Prostate gland (tissue), 2 donors: ENCODE data around the gene NRM. TPM values are rescaled to one million over a fixed set of nuclear protein-coding genes. Genes with fewer than 3 reads are reported as not detected.

Experiments
- DNase-seq: peaks from one replicate; pipeline ENCODE4 v3.0.0-alpha.2; 2019; ENCODE audit warnings: low spot score
- H3K27ac ChIP-seq, 2 donors: fragments of 200-600 bp; sonication (generic); 2 replicates each; pipeline ENCODE4 v1.5.1; 2017 to 2019
- H3K27me3 ChIP-seq: fragments of 200-600 bp; sonication (generic); replicated peaks from 2 replicates; pipeline ENCODE4 v1.5.1; 2019; ENCODE audit not compliant: insufficient read depth
- H3K36me3 ChIP-seq, 2 donors: fragments of 200-600 bp; sonication (generic); 1 replicate in 1 of 2; 2 replicates in 1 of 2; pipeline versions ENCODE4 v1.5.1 to v1.8.1; 2017 to 2019
- H3K4me1 ChIP-seq: fragments of 200-600 bp; sonication (generic); replicated peaks from 2 replicates; pipeline ENCODE4 v1.5.1; 2019
- H3K4me3 ChIP-seq, 2 donors: fragments of 200-600 bp; sonication (generic); 2 replicates each; pipeline ENCODE4 v1.5.1; 2017 to 2019
- H3K9me3 ChIP-seq: fragments of 200-600 bp; sonication (generic); 2 replicates; pipeline ENCODE4 v1.5.1; 2017
- CTCF ChIP-seq, 4 experiments: fragments of 200-600 bp in 2 of 4; fragments of 450-650 bp in 2 of 4; sonication (generic) in 2 of 4; IDR thresholded peaks; 1 replicate in 3 of 4; 2 replicates in 1 of 4; pipeline ENCODE4 v1.5.1; 2016 to 2019; ENCODE audit warnings: antibody characterized with exemption in 4 of 4, mild to moderate bottlenecking in 2 of 4, moderate library complexity in 2 of 4
- POLR2A ChIP-seq: fragments of 450-650 bp; IDR thresholded peaks from one replicate; pipeline ENCODE4 v1.6.1; 2016; ENCODE audit warnings: antibody characterized with exemption, mild to moderate bottlenecking
- POLR2AphosphoS5 ChIP-seq: sonication (generic); formaldehyde crosslinking; IDR thresholded peaks from one replicate; pipeline ENCODE4 v1.6.1; 2017; ENCODE audit warnings: antibody characterized with exemption
- WGBS: methylation state at CpG from one replicate; pipeline ENCODE4 v1.1.5; 2018; 5-methylcytosine and 5-hydroxymethylcytosine counted together
- intact Hi-C: fragments of 100-400 bp; cut with DNase I; formaldehyde crosslinking; loops from one replicate; pipeline ENCODE4 v1.14.2; 2022
- total RNA-seq, 2 donors: library from RNA; depleted of rRNA; stranded (reverse); fragments of >200 nt; gene quantifications; one replicate each; pipeline ENCODE4 v1.1.0, GENCODE V29; 2016

NRM gene
- total RNA-seq, 2 donors from 2014 or later, result 5.9 to 7.3 TPM

- DNase-seq, result no peak
- Histone ChIP-seq H3K27me3 (no peaks in the 10 kb centered on the region), H3K4me3 (no peak overlapping the region), H3K9me3 (no peaks in the 10 kb centered on the region), H3K36me3 (peaks cover 20 to 47% of the 10 kb centered on the region in 2 donors), H3K27ac (no peak overlapping the region), H3K4me1 (no peaks in the 10 kb centered on the region)
- 92% methylated on average over 19 of the region's 19 CpGs for WGBS
- TF ChIP-seq POLR2AphosphoS5, result no peak
- no peak for TF ChIP-seq CTCF (IDR thresholded peaks at IDR 0.05)
- no peak for TF ChIP-seq POLR2A
- intact Hi-C loops, result no loop called here
These were observed 35.7 kb downstream of the NRM start for GRCh38 chr6:30654798-30655742.

- intact Hi-C loops, result no loop called here
- 84% methylated on average over 12 of the region's 12 CpGs for WGBS
These were observed 39.6 kb downstream of the NRM start for GRCh38 chr6:30651143-30651542.

GRCh38 chr6:30647242-30648116 lies 43.3 kb downstream of the NRM start:
- no peaks in the 10 kb centered on the region for H3K27me3 ChIP-seq
- DNase-seq, result peak; percentile 53
- no peaks in the 10 kb centered on the region for H3K4me1 ChIP-seq
- intact Hi-C loops, result no loop called here
- H3K36me3 ChIP-seq, result peaks cover 0 to 3% of the 10 kb centered on the region in 2 donors
- H3K4me3 ChIP-seq, result peak overlapping the region; percentile 89 to 90
- H3K27ac ChIP-seq, result peak overlapping the region; percentile 94 to 96
- TF ChIP-seq CTCF (IDR thresholded peaks at IDR 0.05), result peak in 1 of 4 experiments; percentile 2
- no peak for TF ChIP-seq POLR2A
- peak; percentile 2 for TF ChIP-seq POLR2AphosphoS5
- under 1% methylated on average over 69 of the region's 78 CpGs for WGBS
- H3K9me3 ChIP-seq, result no peaks in the 10 kb centered on the region

More at GRCh38 chr6:30651143-30651542, 39.6 kb downstream of the NRM start:
- no peak for TF ChIP-seq CTCF (IDR thresholded peaks at IDR 0.05)
- no peak for TF ChIP-seq POLR2AphosphoS5
- TF ChIP-seq POLR2A, result no peak
- no peaks in the 10 kb centered on the region for H3K4me1 ChIP-seq
- H3K36me3 ChIP-seq, result peaks cover 14 to 27% of the 10 kb centered on the region in 2 donors
- no peaks in the 10 kb centered on the region for H3K9me3 ChIP-seq
- H3K27me3 ChIP-seq, result no peaks in the 10 kb centered on the region
- H3K27ac ChIP-seq, result no peak overlapping the region
- no peak for DNase-seq
- H3K4me3 ChIP-seq, result no peak overlapping the region

- H3K36me3 ChIP-seq, result no peaks in the 10 kb centered on the region
- intact Hi-C loops, result no loop called here
- H3K4me3 ChIP-seq, result peak within 1 kb of the TSS; percentile 89 to 90
- TF ChIP-seq POLR2AphosphoS5, result peak; percentile 61
- peak in 1 of 4 experiments; percentile 21 for TF ChIP-seq CTCF (IDR thresholded peaks at IDR 0.05)
- no peak for TF ChIP-seq POLR2A
- H3K27me3 ChIP-seq, result no peaks in the 10 kb centered on the region
- H3K27ac ChIP-seq, result peak within 1 kb of the TSS; percentile 94 to 96
- WGBS, result 6% methylated on average over 34 of the region's 37 CpGs
- no peaks in the 10 kb centered on the region for H3K4me1 ChIP-seq
- peak; percentile 90 for DNase-seq
- no peaks in the 10 kb centered on the region for H3K9me3 ChIP-seq
These were observed 44.1 kb downstream of the NRM start, which contains the start of gene C6orf136 for GRCh38 chr6:30646450-30647241. C6orf136 (plus strand) TSS chr6:30647133; CDS start chr6:30647232, 99 bp downstream.
